NB4 (cell line): Measurements from ENCODE around the gene LILRB1.

Experiments used
- POLR2A ChIP-seq: IDR thresholded peaks from 2 replicates; pipeline ENCODE4 v1.6.1; 2011; ENCODE audit warnings: mild to moderate bottlenecking; ENCODE audit not compliant: insufficient read length; ENCODE audit errors: extremely low read depth
- TF ChIP-seq, protein P1 (sequence below): IDR thresholded peaks from one replicate; pipeline ENCODE4 v1.5.1; 2012; ENCODE audit warnings: low read depth, low read length

GRCh38 chr19:54659300-54659699 lies 29.0 kb downstream of the LILRB1 start:
- TF ChIP-seq, protein P1, sequence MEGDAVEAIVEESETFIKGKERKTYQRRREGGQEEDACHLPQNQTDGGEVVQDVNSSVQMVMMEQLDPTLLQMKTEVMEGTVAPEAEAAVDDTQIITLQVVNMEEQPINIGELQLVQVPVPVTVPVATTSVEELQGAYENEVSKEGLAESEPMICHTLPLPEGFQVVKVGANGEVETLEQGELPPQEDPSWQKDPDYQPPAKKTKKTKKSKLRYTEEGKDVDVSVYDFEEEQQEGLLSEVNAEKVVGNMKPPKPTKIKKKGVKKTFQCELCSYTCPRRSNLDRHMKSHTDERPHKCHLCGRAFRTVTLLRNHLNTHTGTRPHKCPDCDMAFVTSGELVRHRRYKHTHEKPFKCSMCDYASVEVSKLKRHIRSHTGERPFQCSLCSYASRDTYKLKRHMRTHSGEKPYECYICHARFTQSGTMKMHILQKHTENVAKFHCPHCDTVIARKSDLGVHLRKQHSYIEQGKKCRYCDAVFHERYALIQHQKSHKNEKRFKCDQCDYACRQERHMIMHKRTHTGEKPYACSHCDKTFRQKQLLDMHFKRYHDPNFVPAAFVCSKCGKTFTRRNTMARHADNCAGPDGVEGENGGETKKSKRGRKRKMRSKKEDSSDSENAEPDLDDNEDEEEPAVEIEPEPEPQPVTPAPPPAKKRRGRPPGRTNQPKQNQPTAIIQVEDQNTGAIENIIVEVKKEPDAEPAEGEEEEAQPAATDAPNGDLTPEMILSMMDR: no peak
- no peak for TF ChIP-seq POLR2A
